GM12865 (cell line): ENCODE results near the gene GNA12.

Source experiments
- DNase-seq: peaks from one replicate; pipeline ENCODE4 v3.0.0; 2010; ENCODE audit warnings: low read depth
- H3K4me3 ChIP-seq: 2 replicates; pipeline ENCODE4 v1.5.1; 2011; ENCODE audit warnings: mild to moderate bottlenecking, low read depth, low read length, control low read depth
- CTCF ChIP-seq: IDR thresholded peaks from 2 replicates; pipeline ENCODE4 v1.5.1; 2011; ENCODE audit warnings: low read length, control low read depth, low read depth, inconsistent platforms; ENCODE audit not compliant: insufficient read depth; ENCODE audit errors: missing control alignments

The GNA12 gene

GRCh38 chr7:2876031-2876731 is 32.1 kb upstream of the GNA12 start:
- no peak for TF ChIP-seq CTCF
- no peak overlapping the region for H3K4me3 ChIP-seq
- no peak for DNase-seq

- no peak for TF ChIP-seq CTCF
- peak; percentile 84 for DNase-seq
Measured at GRCh38 chr7:2873686-2874551, 29.8 kb upstream of the GNA12 start.

DNA sequence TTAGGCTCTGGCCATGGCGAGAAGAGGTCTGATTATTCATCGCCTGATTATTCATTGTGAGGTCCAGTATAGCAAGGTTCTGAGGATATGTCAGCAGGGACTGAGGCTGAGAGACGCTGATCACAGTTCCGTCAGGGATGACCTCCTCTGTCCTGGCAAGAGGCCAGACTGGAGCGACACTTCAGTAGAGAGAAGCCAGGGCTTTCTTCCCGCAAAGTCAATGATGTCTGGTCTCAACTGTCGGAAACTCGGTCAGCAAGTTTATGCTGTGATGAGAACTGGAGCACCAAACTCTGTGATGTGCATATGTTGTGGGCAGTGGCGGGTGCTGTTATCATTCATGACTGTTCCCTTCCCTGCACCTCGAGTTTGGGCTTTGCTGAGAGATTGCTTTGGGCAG is 29.0 kb upstream of the GNA12 start:
- TF ChIP-seq CTCF: no peak
- DNase-seq: no peak
- H3K4me3 ChIP-seq: no peak overlapping the region

More at GRCh38 chr7:2873686-2874551, 29.8 kb upstream of the GNA12 start:
- no peak overlapping the region for H3K4me3 ChIP-seq

DNA sequence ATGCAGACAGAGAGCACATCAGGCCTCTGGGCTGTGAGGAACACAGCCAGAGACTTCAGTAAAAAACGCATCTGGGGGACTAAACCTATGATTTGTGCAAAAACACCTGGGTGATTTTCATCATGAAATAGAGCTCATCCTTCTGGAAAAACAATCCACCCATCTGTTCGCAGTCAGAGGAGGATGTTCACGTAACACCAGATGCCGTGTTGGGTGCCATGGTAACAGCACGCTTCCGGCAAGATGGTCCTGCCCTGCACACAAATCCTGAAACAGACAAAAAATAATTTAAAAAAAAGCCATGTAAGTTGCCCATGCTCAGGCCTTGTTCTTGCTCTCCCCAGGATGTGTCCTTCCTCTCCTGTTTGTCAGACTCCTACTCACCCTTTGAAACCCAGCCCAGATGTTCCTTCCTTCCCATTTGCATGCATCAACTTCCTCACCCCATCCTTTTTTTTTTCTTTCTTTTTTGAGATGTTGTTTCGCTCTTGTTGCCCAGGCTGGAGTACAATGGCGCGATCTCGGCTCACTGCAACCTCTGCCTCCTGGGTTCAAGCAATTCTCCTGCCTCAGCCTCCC is 28.3 kb upstream of the GNA12 start:
- no peak overlapping the region for H3K4me3 ChIP-seq
- TF ChIP-seq CTCF: no peak
- DNase-seq: no peak

- no peak overlapping the region for H3K4me3 ChIP-seq
- DNase-seq: peak; percentile 34
- TF ChIP-seq CTCF: no peak
Measured at GRCh38 chr7:2870471-2870931, 26.4 kb upstream of the GNA12 start.

DNA sequence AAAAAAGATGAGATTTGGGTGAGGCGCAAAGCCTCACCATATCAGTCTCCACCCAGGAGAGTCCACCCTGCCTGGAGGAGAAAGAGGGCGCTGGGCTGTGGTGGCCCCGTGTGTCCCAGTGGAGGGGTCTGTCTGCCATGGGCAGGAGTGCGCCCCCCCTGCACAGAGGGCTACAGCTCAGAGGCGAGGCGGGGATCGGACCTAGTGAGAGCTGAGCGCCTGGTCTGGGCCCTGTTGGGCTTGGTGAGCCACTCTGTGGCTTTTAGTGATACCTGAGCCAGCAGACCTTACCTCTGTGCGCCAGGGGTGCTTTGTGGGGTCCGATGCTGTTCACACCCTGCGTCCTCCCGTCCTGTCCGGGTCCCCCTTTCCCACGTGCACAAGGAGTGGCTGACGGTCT is 25.9 kb upstream of the GNA12 start:
- H3K4me3 ChIP-seq: no peak overlapping the region
- DNase-seq: no peak

More for the DNA sequence above, 25.9 kb upstream of the GNA12 start:
- TF ChIP-seq CTCF: no peak
